Spleen (tissue), 11 donors: ENCODE results near the gene RP9. TPM values are rescaled to one million over a fixed set of nuclear protein-coding genes. Genes with fewer than 3 reads are reported as not detected.
"Not testable (repeated sequence)": the region's sequence is repeated elsewhere in the genome, so short reads cannot be mapped to it uniquely, and the experiment has no call there.

ENCODE experiments used
- DNase-seq: peaks from one replicate; pipeline ENCODE4 v3.0.0-alpha.2; 2020
- H3K27ac ChIP-seq, 8 donors: fragments of 200-600 bp; sonication (generic) in 7 of 8; 1 replicate in 4 of 8; 2 replicates in 4 of 8; pipeline versions ENCODE4 v1.5.0 to v1.8.0; 2016 to 2021; ENCODE audit warnings: inconsistent platforms in 4 of 8, mild to moderate bottlenecking in 4 of 8, moderate library complexity in 1 of 8
- H3K27me3 ChIP-seq, 7 donors: fragments of 200-600 bp; sonication (generic) in 6 of 7; replicated peaks in 1 of 7; 1 replicate in 4 of 7; 2 replicates in 3 of 7; pipeline versions ENCODE4 v1.5.0 to v1.8.0; 2016 to 2021; ENCODE audit warnings: inconsistent platforms in 3 of 7, mild to moderate bottlenecking in 1 of 7
- H3K36me3 ChIP-seq, 6 donors: fragments of 200-600 bp; sonication (generic) in 5 of 6; 1 replicate in 4 of 6; 2 replicates in 2 of 6; pipeline versions ENCODE4 v1.5.0 to v1.8.0; 2016 to 2021; ENCODE audit warnings: inconsistent platforms in 2 of 6
- H3K4me1 ChIP-seq, 6 donors: fragments of 200-600 bp; sonication (generic) in 5 of 6; 1 replicate in 3 of 6; 2 replicates in 3 of 6; pipeline versions ENCODE4 v1.5.0 to v1.8.0; 2016 to 2021; ENCODE audit warnings: inconsistent platforms in 3 of 6
- H3K4me3 ChIP-seq, 8 donors: fragments of 200-600 bp; sonication (generic) in 7 of 8; 1 replicate in 4 of 8; 2 replicates in 4 of 8; pipeline versions ENCODE4 v1.5.0 to v1.8.0; 2016 to 2021; ENCODE audit warnings: inconsistent platforms in 4 of 8, mild to moderate bottlenecking in 4 of 8, moderate library complexity in 2 of 8
- H3K9me3 ChIP-seq, 8 donors: fragments of 200-600 bp; sonication (generic) in 7 of 8; 1 replicate in 4 of 8; 2 replicates in 4 of 8; pipeline versions ENCODE4 v1.5.0 to v1.8.0; 2016 to 2021; ENCODE audit warnings: inconsistent platforms in 4 of 8
- CTCF ChIP-seq, 11 experiments: fragments of 200-600 bp in 7 of 11; fragments of 450-650 bp in 4 of 11; sonication (generic) in 4 of 11; IDR thresholded peaks in 8 of 11; conservative IDR thresholded peaks in 3 of 11; 1 replicate in 7 of 11; 2 replicates in 4 of 11; pipeline versions ENCODE4 v1.4.0 to v1.8.0; 2016 to 2021; ENCODE audit warnings: antibody characterized with exemption in 11 of 11, inconsistent platforms in 4 of 11, mild to moderate bottlenecking in 1 of 11
- POLR2A ChIP-seq, 3 donors: fragments of 450-650 bp; IDR thresholded peaks; one replicate each; pipeline ENCODE4 v1.5.1; 2017; ENCODE audit warnings: antibody characterized with exemption in 3 of 3, mild to moderate bottlenecking in 1 of 3
- POLR2AphosphoS5 ChIP-seq, 3 donors: sonication (generic); formaldehyde crosslinking; IDR thresholded peaks; one replicate each; pipeline ENCODE4 v1.5.1; 2017; ENCODE audit warnings: antibody characterized with exemption in 3 of 3
- WGBS, 5 donors: extraction: QIAGEN DNeasy Blood & Tissue Kit in 3 of 5; methylation state at CpG; one replicate each; pipeline versions ENCODE4 v1.1.5 to v1.1.7; 2013 to 2018; 5-methylcytosine and 5-hydroxymethylcytosine counted together
- intact Hi-C: fragments of 100-400 bp; cut with DNase I; formaldehyde crosslinking; loops from one replicate; pipeline ENCODE4 v1.15.0; 2023; ENCODE audit warnings: low total_unique reads
- polyA plus RNA-seq, 3 donors: library from polyadenylated mRNA; stranded (reverse); fragments of 200-250 nt; gene quantifications; one replicate each; pipeline ENCODE4 v1.2.1, GENCODE V29; 2013
- total RNA-seq, 7 donors: library from RNA; depleted of rRNA in 3 of 7; stranded (reverse); fragments of >200 nt in 3 of 7; fragmentation: NEBNext Ultra II Directional in 4 of 7; extraction: Animal tissue kit (Norgen Biotek cat#: 25700) in 4 of 7; gene quantifications; one replicate each; pipeline versions ENCODE4 v1.1.0 to v1.2.1, GENCODE V29; 2016 to 2021
- donor health status: healthy with polysubstance abuse.
- donor health status: DM: no; HTN: no; CAD: no; lungs with moderate emphysema.
- donor health status: DM: no; HTN: no; CAD: no.
- donor health status: Bipolar disorder and iron deficiency.
- donor health status: healthy.
- donor health status: DM: no; HTN: no; CAD: no.
- donor health status: DM: yes; HTN: yes; CAD: no.

RP9 gene
- total and polyA plus RNA-seq, 10 donors = 12.6 to 48.1 (median 20.5) TPM

GRCh38 chr7:33099154-33099940 is 9.9 kb downstream of the RP9 start:
- peaks cover 0 to 64% (median 16%) of the 10 kb centered on the region in 6 donors for H3K4me1 ChIP-seq
- no peaks in the 10 kb centered on the region for H3K9me3 ChIP-seq
- H3K27ac ChIP-seq = peak overlapping the region; percentile 24 to 80 (median 56)
- intact Hi-C loops = no loop called here
- peaks cover 3 to 98% (median 71%) of the 10 kb centered on the region in 6 donors for H3K36me3 ChIP-seq
- WGBS, 5 donors = 61 to 89% (median 66%) methylated on average over 4 of the region's 4 CpGs
- no peak for DNase-seq
- H3K27me3 ChIP-seq = no peaks in the 10 kb centered on the region
- H3K4me3 ChIP-seq = no peak overlapping the region
- TF ChIP-seq POLR2AphosphoS5 (IDR thresholded peaks at IDR 0.05) (no peak), POLR2A (IDR thresholded peaks at IDR 0.05) (no peak), CTCF (IDR thresholded peaks at IDR 0.05 in 8 of 11, conservative IDR thresholded peaks at IDR 0.05 in 3 of 11) (no peak)

- H3K4me1 ChIP-seq = peaks cover 0 to 19% (median 2%) of the 10 kb centered on the region in 6 donors
- intact Hi-C loops, H3K4me3 ChIP-seq, H3K27ac ChIP-seq, DNase-seq, H3K9me3 ChIP-seq, H3K27me3 ChIP-seq: not testable (repeated sequence)
- 86 to 94% (median 89%) methylated on average over 3 to 6 of the region's 6 CpGs for WGBS, 5 donors
- peaks cover 6 to 70% (median 56%) of the 10 kb centered on the region in 6 donors for H3K36me3 ChIP-seq
These were observed 14.4 kb downstream of the RP9 start for GRCh38 chr7:33094745-33095275.

GRCh38 chr7:33093266-33093665 is 15.9 kb downstream of the RP9 start:
- no peak for DNase-seq
- H3K4me3 ChIP-seq = no peak overlapping the region
- peaks cover 6 to 58% (median 49%) of the 10 kb centered on the region in 6 donors for H3K36me3 ChIP-seq
- intact Hi-C loops = no loop called here
- no peaks in the 10 kb centered on the region for H3K27me3 ChIP-seq
- peaks cover 0 to 4% (median 0%) of the 10 kb centered on the region in 6 donors for H3K4me1 ChIP-seq
- no peak for TF ChIP-seq POLR2AphosphoS5 (IDR thresholded peaks at IDR 0.05)
- no peak for TF ChIP-seq POLR2A (IDR thresholded peaks at IDR 0.05)
- no peak for TF ChIP-seq CTCF (IDR thresholded peaks at IDR 0.05 in 8 of 11, conservative IDR thresholded peaks at IDR 0.05 in 3 of 11)
- no peaks in the 10 kb centered on the region for H3K9me3 ChIP-seq
- 90 to 100% (median 95%) methylated on average over 4 of the region's 4 CpGs for WGBS, 5 donors
- H3K27ac ChIP-seq = peak overlapping the region in 1 of 8 donors; percentile 9

- Histone ChIP-seq H3K36me3 (peaks cover 6 to 42% (median 33%) of the 10 kb centered on the region in 6 donors), H3K27me3 (no peaks in the 10 kb centered on the region), H3K9me3 (no peaks in the 10 kb centered on the region), H3K4me3 (no peak overlapping the region), H3K27ac (no peak overlapping the region), H3K4me1 (no peaks in the 10 kb centered on the region)
- DNase-seq = no peak
- intact Hi-C loops = no loop called here
- TF ChIP-seq POLR2A (IDR thresholded peaks at IDR 0.05) (no peak), POLR2AphosphoS5 (IDR thresholded peaks at IDR 0.05) (no peak), CTCF (IDR thresholded peaks at IDR 0.05 in 8 of 11, conservative IDR thresholded peaks at IDR 0.05 in 3 of 11) (no peak)
- WGBS, 5 donors = 82 to 89% (median 85%) methylated on average over 5 of the region's 5 CpGs
These were observed 17.5 kb downstream of the RP9 start for GRCh38 chr7:33091641-33092191.
